Neural cell (in vitro differentiated cells): ENCODE measurements around the gene ASNS. TPM values are rescaled to one million over a fixed set of nuclear protein-coding genes. Genes with fewer than 3 reads are reported as not detected.
"Not testable (repeated sequence)": the region's sequence is repeated elsewhere in the genome, so short reads cannot be mapped to it uniquely, and the experiment has no call there.

Experiments
- H2AFZ ChIP-seq: fragments of 200-600, 300-800 bp; sonication (generic), shearing (Covaris generic); 2 replicates; pipeline ENCODE4 v1.6.0; 2014; ENCODE audit warnings: low read depth, mild to moderate bottlenecking, antibody characterized with exemption, low read length, moderate library complexity
- H3F3A ChIP-seq: fragments of 200-600 bp; shearing (Covaris generic); 2 replicates; pipeline ENCODE4 v1.6.1; 2016; ENCODE audit warnings: mild to moderate bottlenecking, moderate library complexity, mixed read lengths, antibody characterized with exemption, low read length; ENCODE audit not compliant: insufficient read depth, poor library complexity, severe bottlenecking
- H3K27ac ChIP-seq: fragments of 200-600, 300-800 bp; sonication (generic), shearing (Covaris generic); 2 replicates; pipeline ENCODE4 v1.5.1; 2014; ENCODE audit warnings: mild to moderate bottlenecking, low read length, moderate library complexity
- H3K27me3 ChIP-seq: fragments of 300-800, 200-600 bp; sonication (generic), shearing (Covaris generic); 2 replicates; pipeline ENCODE4 v1.6.0; 2014; ENCODE audit warnings: mild to moderate bottlenecking, low read depth, low read length, moderate library complexity; ENCODE audit not compliant: insufficient read depth
- H3K36me3 ChIP-seq: fragments of 300-800, 200-600 bp; sonication (generic), shearing (Covaris generic); 2 replicates; pipeline ENCODE4 v1.5.1; 2014; ENCODE audit warnings: mild to moderate bottlenecking, antibody characterized with exemption, low read length, moderate library complexity; ENCODE audit not compliant: insufficient read depth
- H3K4me2 ChIP-seq: fragments of 300-800, 200-600 bp; sonication (generic), shearing (Covaris generic); 2 replicates; pipeline ENCODE4 v1.6.0; 2014; ENCODE audit warnings: mild to moderate bottlenecking, low read length
- H3K4me3 ChIP-seq: fragments of 300-800, 200-600 bp; sonication (generic), shearing (Covaris generic); 2 replicates; pipeline ENCODE4 v1.5.1; 2014; ENCODE audit warnings: mild to moderate bottlenecking, low read length, moderate library complexity
- H3K79me2 ChIP-seq: fragments of 200-600 bp; shearing (Covaris generic); replicated peaks from 2 replicates; pipeline ENCODE4 v1.6.0; 2014; ENCODE audit warnings: mild to moderate bottlenecking, low read length, moderate library complexity; ENCODE audit not compliant: insufficient read depth
- H3K9ac ChIP-seq: fragments of 300-800, 200-600 bp; sonication (generic), shearing (Covaris generic); 2 replicates; pipeline ENCODE4 v1.6.1; 2016; ENCODE audit warnings: mild to moderate bottlenecking, low read length, mixed read lengths
- H3K9me2 ChIP-seq: fragments of 200-600 bp; shearing (Covaris generic); 2 replicates; pipeline ENCODE4 v1.6.1; 2016; ENCODE audit warnings: mild to moderate bottlenecking, low read length, mixed read lengths; ENCODE audit not compliant: insufficient read depth
- H3K9me3 ChIP-seq: fragments of 200-600, 300-800 bp; sonication (generic), shearing (Covaris generic); 2 replicates; pipeline ENCODE4 v1.6.1; 2016; ENCODE audit warnings: mild to moderate bottlenecking, mixed run types, low read length, moderate library complexity, mixed read lengths
- H4K20me1 ChIP-seq: fragments of 200-600 bp; shearing (Covaris generic); 2 replicates; pipeline ENCODE4 v1.6.1; 2016; ENCODE audit warnings: mild to moderate bottlenecking, mixed run types; ENCODE audit not compliant: insufficient read depth
- EP300 ChIP-seq: fragments of 450-650 bp; conservative IDR thresholded peaks from 2 replicates; pipeline ENCODE4 v1.6.1; 2014; ENCODE audit warnings: antibody characterized with exemption, mild to moderate bottlenecking, moderate library complexity; ENCODE audit not compliant: poor library complexity, severe bottlenecking
- EZH2 ChIP-seq: fragments of 200-600, 300-800 bp; shearing (Covaris generic), sonication (generic); IDR thresholded peaks from 2 replicates; pipeline ENCODE4 v1.6.1; 2014; ENCODE audit warnings: antibody characterized with exemption, low read length, borderline replicate concordance, mild to moderate bottlenecking; ENCODE audit not compliant: insufficient read depth, poor library complexity, severe bottlenecking
- MXI1 ChIP-seq: fragments of 450-650 bp; conservative IDR thresholded peaks from 2 replicates; pipeline ENCODE4 v1.6.1; 2014; ENCODE audit warnings: antibody characterized with exemption, mild to moderate bottlenecking; ENCODE audit not compliant: poor library complexity, severe bottlenecking
- POLR2AphosphoS5 ChIP-seq: IDR thresholded peaks from 2 replicates; pipeline ENCODE4 v1.6.1; 2012
- RAD21 ChIP-seq: fragments of 450-650 bp; conservative IDR thresholded peaks from 2 replicates; pipeline ENCODE4 v1.6.1; 2014; ENCODE audit warnings: antibody characterized with exemption, mild to moderate bottlenecking, moderate library complexity
- REST ChIP-seq: IDR thresholded peaks from 2 replicates; pipeline ENCODE4 v1.6.1; 2012; ENCODE audit warnings: borderline replicate concordance
- SMC3 ChIP-seq: fragments of 450-650 bp; conservative IDR thresholded peaks from 2 replicates; pipeline ENCODE4 v1.6.1; 2014; ENCODE audit warnings: antibody characterized with exemption, mild to moderate bottlenecking, moderate library complexity; ENCODE audit not compliant: poor library complexity
- TAF1 ChIP-seq: IDR thresholded peaks from 2 replicates; pipeline ENCODE4 v1.6.1; 2012; ENCODE audit warnings: low read depth
- polyA plus RNA-seq: library from polyadenylated mRNA; depleted of rRNA; stranded (reverse); fragments of >200 nt; gene quantifications from 2 replicates; pipeline ENCODE4 v1.2.3, GENCODE V29; 2014
- TF ChIP-seq, protein P1 (sequence below): fragments of 450-650 bp; IDR thresholded peaks from 2 replicates; pipeline ENCODE4 v1.5.1; 2014; ENCODE audit warnings: antibody characterized with exemption, mild to moderate bottlenecking, moderate library complexity; ENCODE audit not compliant: poor library complexity, severe bottlenecking

The ASNS gene
- polyA plus RNA-seq, 1 donor from 2014 or later: 176 TPM

DNA sequence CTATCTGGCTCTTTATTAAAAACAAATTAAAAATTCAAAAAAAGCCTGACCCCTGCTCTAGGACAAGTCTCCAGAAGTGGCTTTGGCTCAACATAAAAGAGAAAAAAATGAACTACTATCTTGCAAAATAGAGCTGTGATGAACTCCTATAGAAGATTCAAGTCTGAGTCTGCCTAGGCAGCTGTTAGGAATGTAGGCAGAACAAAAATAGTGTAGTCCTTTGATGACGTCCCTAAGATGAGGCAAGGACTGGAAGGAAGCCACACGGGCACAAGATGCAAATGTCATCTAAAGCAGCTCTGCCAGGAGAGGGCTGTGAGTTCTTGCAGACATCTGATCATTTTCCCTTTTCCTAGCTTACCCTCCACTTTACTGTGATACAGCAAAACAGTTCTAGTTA is 20.5 kb downstream of the ASNS start:
- Histone ChIP-seq H3K27me3 (no peaks in the 10 kb centered on the region), H4K20me1 (no peaks in the 10 kb centered on the region), H3K4me3 (no peak overlapping the region), H3K27ac (no peak overlapping the region), H3K4me2 (no peak overlapping the region), H3K36me3 (peaks cover 10% of the 10 kb centered on the region), H3K9me2 (no peaks in the 10 kb centered on the region), H3K79me2 (no peaks in the 10 kb centered on the region), H3K9ac (no peak overlapping the region), H3K9me3 (no peaks in the 10 kb centered on the region), H3F3A (no peaks in the 10 kb centered on the region), H2AFZ (no peak overlapping the region)
- TF ChIP-seq POLR2AphosphoS5 (no peak), RAD21 (no peak), TAF1 (no peak), EP300 (no peak), SMC3 (no peak), MXI1 (no peak), REST (no peak), EZH2 (no peak)
- TF ChIP-seq, protein P1, sequence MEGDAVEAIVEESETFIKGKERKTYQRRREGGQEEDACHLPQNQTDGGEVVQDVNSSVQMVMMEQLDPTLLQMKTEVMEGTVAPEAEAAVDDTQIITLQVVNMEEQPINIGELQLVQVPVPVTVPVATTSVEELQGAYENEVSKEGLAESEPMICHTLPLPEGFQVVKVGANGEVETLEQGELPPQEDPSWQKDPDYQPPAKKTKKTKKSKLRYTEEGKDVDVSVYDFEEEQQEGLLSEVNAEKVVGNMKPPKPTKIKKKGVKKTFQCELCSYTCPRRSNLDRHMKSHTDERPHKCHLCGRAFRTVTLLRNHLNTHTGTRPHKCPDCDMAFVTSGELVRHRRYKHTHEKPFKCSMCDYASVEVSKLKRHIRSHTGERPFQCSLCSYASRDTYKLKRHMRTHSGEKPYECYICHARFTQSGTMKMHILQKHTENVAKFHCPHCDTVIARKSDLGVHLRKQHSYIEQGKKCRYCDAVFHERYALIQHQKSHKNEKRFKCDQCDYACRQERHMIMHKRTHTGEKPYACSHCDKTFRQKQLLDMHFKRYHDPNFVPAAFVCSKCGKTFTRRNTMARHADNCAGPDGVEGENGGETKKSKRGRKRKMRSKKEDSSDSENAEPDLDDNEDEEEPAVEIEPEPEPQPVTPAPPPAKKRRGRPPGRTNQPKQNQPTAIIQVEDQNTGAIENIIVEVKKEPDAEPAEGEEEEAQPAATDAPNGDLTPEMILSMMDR: no peak

GRCh38 chr7:97850262-97851031 is 21.8 kb downstream of the ASNS start:
- H3F3A ChIP-seq, H4K20me1 ChIP-seq, H3K9me3 ChIP-seq, H2AFZ ChIP-seq, H3K4me2 ChIP-seq, H3K9me2 ChIP-seq, H3K27me3 ChIP-seq, H3K36me3 ChIP-seq, H3K79me2 ChIP-seq, H3K9ac ChIP-seq, H3K4me3 ChIP-seq, H3K27ac ChIP-seq: not testable (repeated sequence)
